HG03066 (cell line): Measurements from ENCODE around the gene RUNX3.
"Not testable (repeated sequence)": the region's sequence is repeated elsewhere in the genome, so short reads cannot be mapped to it uniquely, and the experiment has no call there.

Source experiments
- ATAC-seq: cut with Tn5 transposase; IDR thresholded peaks from one replicate; pipeline ENCODE4 v1.9.1; 2021; ENCODE audit warnings: low read depth; ENCODE audit not compliant: unreplicated experiment

RUNX3 gene

GRCh38 chr1:24930260-24931145 is at the start of gene RUNX3:
TSS of gene RUNX3 (minus strand) at chr1:24930276. CDS start at chr1:24929868, 408 bp downstream.
- ATAC-seq, result peak; percentile 65

- not testable (repeated sequence) for ATAC-seq
Measured at GRCh38 chr1:24979232-24979631, 49.2 kb upstream of the RUNX3 start.

DNA sequence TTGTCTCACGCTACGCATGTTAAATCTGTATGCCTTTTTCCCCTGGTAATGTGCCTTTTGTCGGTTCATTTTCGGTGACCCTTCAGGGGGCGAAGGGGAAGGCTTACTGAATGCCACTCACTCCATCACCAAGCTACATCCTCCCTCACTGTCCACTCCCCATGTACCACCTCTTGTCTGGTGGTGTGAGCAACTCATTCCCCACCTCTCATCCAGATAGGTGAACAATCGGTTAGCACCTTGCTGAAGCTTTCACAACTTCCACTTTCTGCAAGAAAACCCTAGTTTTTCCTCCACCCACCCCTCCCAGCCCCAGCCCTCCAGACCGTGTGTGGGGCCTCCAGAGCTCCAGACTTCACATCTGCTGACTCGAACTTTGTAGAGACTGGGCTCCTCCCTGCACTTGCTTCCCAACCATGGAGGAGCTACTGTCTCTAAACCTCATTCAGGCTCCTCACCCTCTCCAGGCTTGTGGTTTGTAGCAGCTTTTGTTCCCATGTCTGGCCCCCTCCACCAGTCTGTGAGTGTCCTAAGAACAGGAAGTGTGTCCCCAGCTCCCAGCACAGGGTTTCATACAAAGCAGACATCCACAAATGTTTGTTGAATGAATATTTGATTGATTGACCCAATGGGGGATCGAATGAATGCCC is 48.4 kb upstream of the RUNX3 start:
- ATAC-seq, result no peak

DNA sequence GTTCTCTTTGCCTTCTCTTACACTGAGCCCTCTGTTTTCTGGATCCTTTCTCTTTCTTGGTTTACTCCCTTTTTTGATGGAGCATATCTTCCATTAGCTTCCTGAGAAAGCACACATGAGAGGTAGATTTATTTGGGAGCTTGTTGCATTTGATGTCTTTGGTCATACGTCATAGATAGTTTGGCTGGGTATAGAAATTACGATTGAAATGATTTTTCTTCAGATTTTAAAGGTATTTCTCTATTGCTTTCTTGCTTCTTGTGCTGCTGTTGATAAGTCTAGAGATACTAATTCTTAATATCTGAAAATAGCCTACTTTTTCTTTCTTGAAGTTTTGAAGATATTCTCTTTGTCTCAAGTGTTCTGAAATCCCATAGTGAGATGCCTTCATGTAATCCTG is 45.3 kb upstream of the RUNX3 start:
- ATAC-seq, result no peak

GRCh38 chr1:24973315-24973714 is 43.2 kb upstream of the RUNX3 start:
- no peak for ATAC-seq

DNA sequence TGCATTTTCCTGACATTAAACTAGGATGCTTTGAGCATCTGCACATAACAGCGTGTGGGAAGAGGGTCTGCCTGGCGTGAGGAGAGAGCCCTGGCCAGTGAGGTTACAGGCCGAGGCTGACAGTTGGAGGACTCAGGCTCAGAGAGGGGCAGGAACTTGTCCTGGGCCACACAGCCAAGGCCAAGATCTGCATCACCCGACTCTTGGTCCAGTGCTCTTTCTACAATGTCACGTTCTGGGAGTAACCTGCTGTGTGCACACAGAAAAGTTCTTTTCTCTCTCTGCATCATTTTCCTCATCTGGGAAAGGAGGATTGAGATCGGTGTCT is 42.8 kb upstream of the RUNX3 start:
- no peak for ATAC-seq

DNA sequence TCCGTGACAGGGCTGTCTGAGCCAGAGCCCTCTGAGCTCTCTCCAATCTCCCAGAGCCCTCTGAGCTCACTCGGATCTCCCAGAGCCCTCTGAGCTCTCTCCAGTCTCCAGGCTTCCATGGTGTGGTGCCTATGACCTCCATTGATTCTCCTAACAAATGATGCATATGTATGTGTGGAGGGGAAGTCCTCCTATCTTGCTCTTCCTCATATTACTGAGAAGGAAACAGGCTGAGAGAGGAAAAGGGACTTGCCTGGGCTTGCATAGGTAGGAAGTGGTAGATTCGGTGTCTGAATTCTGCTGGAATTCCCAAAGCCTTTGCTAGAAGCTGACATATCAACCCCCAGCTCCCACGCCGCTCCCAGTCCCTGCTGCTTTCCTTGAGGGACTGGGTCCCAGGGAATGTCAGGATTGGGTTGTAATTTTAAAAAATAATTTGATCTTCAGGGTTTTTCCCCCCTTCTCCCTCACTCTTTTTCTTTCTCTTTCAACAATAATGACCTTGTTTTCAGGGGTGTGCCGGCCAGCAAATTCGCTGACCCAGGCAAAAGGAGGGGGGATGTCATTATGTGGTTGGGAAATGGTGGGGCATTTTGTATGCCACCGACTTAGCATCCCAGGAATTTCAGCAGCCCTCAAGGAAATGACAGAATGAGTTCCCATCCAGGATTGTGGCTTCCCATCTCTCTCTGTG is 42.3 kb upstream of the RUNX3 start:
- ATAC-seq, result no peak

DNA sequence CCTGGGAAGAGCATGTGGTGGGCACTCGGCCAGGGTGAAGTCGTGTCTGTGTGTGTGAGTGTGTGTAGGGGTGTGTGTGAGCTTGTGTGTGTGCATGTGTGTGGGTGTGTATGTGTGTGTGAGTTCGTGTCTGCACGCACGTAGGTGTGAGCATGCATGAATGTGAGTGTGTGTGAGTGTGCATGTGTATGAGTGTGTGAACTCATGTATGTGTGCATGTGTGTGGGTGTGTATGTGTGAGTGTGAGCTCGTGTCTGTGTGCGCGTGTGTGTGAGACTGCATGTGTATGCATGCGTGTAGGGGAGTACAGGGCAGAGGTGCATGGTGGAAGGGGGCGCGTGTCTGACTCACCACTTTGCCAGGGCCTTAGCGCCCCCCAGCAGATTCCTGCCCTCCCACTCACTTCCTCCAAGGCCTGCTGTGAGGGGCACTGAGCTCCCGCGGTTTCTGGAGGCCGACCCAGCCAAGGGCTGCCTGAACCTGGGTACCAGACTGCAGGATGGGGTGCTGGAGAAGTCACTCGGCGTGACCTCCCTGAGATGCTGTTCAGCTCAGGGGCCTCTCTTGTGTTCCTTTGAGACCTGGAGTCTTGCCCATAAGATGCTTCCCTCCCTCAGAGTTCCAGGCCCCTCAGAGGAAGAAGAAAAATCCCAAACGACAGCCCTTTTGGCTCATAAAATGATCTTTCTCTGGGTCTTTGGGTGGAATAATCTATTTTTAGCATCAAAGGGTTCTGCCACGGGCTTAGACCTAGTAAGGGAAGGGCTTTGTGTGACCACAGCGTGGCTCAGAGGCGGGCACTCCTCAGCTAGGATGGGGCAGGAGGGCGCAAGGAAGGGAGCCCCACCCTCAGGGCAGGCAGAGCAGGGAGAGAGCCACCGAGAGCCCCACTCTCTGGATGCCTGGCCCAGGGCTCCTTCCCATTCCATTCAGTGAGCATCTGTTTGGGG is 41.1 kb upstream of the RUNX3 start:
- no peak for ATAC-seq

- ATAC-seq, result no peak
Measured at GRCh38 chr1:24970399-24970753, 40.3 kb upstream of the RUNX3 start.

DNA sequence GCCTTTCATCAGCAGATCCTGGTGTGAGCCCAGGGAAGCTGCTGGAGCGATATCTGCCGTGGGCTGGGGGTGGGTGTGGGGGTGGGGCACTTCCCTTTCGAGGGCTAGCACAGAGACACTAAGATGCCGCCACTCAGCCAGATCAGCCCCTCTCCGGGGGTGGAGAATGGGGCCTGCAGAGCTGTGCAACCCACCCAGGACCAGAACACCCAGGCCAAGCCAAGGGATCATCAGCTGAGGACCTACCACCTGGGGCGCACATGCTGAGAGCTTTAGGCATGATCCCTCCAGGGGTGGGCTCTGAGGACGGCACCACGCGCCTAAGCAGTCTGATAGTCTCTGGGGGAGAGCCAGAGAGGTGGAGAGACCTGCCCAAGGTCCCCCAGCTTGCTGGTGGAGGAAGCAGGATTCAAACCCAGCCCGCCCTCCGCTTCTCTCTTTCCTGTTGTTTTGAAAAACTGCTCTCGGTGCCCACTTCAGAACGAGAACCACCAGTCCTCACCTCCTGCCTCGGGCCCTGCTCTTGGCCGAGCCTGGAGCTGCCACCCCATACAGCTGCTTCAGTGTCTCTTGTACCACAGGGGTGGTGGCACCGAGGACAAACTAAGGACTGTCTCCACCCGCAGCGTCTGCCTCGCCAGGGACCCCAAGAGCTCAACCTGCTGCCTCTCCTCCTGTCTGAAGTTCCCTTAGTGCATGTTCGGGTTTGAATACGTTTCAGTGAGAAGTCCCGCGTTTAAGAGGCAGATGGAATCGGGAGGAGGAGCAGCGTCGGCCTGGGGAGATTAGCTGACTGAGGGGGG is 39.7 kb upstream of the RUNX3 start:
- no peak for ATAC-seq

DNA sequence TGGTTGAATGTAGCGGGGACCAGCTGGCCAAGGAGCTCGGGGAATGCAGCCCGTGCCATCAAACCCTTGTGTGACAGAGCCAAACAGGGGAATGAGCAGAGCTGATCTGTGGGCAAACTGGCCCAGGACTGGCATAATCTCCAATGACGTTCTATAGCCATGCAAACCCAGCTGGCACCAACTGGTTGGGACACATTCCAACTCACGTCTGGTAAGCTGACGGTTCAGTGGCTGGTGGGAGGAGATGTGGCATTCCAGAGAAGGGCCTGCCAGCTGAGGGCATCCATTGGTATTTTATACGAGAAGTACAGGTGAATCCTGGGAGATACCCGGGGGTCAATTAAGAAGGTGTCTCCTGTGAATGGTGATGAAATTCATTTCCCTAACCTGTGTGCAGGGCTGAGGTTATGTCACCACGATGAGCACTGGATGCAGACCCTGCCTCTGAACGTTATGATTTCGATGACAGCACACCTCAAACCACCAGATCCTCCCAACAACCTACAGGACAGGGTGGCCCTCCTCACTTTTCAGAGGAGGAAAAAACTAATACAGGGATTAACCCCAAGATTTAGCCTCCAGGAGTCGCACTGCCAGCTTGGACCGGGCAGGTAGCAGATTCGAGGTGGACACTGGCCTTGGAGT is 39.0 kb upstream of the RUNX3 start:
- no peak for ATAC-seq

DNA sequence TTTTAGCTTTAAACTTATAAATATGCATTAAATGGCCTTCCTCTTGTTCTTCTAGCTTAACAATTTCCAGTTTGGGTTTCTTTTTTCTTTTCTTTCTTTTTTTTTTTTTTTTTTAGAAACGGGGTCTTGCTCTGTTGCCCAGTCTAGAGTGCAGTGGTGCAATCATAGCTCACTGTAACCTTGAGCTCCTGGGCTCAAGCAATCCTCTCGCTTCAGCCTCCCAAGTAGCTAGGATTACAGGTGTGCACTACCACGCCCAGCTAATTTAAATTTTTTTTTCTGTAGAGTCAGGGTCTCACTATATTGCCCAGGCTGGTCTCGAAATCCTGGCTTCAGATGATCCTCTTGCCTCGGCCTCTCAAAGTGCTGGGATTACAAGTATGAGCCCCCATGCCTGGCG is 37.9 kb upstream of the RUNX3 start:
- no peak for ATAC-seq

GRCh38 chr1:24967555-24967954 is 37.5 kb upstream of the RUNX3 start:
- no peak for ATAC-seq

DNA sequence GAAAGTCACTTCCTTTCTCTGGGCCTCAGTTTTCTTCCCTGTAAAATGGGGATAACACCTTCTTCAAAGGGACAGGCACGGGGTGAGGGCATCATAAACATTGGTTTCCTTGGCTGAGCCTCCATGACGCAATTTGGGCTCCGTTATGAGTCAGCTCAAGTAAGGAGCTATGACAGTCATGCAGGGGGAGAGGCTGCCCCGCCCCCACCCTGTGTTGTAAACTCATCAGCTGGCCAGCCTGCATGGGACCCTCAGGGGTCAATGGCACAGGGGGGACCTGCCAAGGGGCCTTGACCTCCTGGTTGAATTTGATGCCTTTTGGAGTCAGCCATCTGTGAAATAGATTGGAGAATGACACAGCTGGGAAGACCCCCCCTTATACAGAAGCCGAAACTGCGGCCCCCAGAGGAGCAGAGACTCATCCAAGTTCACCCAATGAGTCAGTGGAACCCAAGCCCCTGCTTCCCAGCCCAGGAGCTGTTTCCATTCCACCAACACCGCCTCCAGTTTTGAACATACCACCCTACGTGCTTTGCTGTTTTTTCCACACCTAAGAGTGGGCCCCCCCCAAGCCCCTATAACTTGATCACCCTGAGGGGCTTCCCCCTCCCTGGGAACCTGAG is 36.8 kb upstream of the RUNX3 start:
- ATAC-seq, result no peak

- no peak for ATAC-seq
Measured at GRCh38 chr1:24966121-24966723, 36.1 kb upstream of the RUNX3 start.

- ATAC-seq, result peak; percentile 4
Measured at GRCh38 chr1:24965571-24965930, 35.5 kb upstream of the RUNX3 start.

DNA sequence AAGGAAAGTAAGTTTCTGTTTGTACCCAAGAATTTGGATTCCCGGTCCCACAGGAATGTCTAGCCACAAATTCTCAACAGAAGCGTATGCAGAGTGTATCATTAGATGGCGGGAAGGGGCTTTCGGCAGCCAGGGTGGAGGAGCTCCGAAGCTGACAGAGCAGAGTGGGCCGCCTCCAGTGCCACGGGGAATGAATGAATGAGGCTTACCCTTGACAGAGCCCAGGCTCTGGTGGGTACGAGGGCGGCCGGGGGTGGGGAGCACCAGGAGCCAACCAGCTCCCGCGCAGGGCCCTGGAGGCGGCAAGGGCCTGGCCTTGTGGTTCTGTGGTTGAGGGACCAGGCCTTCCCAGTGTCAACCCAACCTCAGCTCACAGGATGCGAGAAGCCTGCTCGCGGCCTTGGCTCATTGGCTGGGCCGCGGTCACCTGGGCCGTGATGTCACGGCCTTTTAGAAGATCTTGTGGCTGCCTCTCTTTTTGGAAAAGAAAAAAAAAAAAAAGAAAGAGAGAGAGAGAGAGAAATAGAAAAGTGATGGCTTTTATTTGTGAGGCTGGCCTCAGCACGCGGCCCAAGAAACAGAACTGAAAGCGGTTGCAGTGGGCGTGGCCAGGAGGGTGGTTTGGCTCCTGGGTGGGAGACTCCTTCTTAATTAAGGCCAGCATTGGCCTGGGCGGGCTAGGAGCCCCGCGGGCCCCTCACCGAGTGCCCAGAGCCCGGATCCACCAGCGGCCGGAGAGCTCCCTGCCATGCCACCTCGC is 34.9 kb upstream of the RUNX3 start:
- ATAC-seq, result peak; percentile 81
